ENCODE results near the gene APPL2. TPM values are rescaled to one million over a fixed set of nuclear protein-coding genes. Genes with fewer than 3 reads are reported as not detected.

APPL2 gene
- total and polyA plus RNA-seq, 2 of the 13 experiments (the other 11 are each of a cell fraction or from before 2014, with no cell fraction given), result 9.9 to 11.1 TPM

DNA sequence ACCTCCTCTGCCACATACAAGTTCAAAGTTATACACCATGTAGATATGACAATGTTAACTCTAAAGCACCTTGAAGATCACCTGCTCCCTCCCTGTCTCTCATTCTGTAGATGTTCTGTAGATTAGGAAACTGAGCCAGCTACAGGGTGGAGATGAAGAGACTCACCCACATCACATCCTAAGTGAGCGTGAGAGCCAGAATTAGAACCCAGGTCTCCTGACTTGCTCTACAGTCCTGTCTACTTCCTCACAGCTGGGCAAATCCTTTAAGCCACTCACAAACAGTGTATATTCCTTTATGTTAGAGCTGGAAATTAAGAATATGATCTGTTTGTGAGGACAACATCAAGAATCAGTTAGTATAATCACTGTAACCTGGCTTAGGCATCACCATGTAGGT lies 1.8 kb downstream of the APPL2 start (continued):
- TF ChIP-seq STAG1 (CRISPR knock-in tag; IDR thresholded peaks at IDR 0.05), result no peak
- TF ChIP-seq RXRA (CRISPR knock-in tag; IDR thresholded peaks at IDR 0.05), result no peak
- TF ChIP-seq, protein P1, sequence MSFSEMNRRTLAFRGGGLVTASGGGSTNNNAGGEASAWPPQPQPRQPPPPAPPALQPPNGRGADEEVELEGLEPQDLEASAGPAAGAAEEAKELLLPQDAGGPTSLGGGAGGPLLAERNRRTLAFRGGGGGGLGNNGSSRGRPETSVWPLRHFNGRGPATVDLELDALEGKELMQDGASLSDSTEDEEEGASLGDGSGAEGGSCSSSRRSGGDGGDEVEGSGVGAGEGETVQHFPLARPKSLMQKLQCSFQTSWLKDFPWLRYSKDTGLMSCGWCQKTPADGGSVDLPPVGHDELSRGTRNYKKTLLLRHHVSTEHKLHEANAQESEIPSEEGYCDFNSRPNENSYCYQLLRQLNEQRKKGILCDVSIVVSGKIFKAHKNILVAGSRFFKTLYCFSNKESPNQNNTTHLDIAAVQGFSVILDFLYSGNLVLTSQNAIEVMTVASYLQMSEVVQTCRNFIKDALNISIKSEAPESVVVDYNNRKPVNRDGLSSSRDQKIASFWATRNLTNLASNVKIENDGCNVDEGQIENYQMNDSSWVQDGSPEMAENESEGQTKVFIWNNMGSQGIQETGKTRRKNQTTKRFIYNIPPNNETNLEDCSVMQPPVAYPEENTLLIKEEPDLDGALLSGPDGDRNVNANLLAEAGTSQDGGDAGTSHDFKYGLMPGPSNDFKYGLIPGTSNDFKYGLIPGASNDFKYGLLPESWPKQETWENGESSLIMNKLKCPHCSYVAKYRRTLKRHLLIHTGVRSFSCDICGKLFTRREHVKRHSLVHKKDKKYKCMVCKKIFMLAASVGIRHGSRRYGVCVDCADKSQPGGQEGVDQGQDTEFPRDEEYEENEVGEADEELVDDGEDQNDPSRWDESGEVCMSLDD (CRISPR knock-in tag; IDR thresholded peaks at IDR 0.05; ENCODE audit: borderline replicate concordance), result no peak
- TF ChIP-seq TCF12 (IDR thresholded peaks at IDR 0.05), result no peak
- TF ChIP-seq TCF12 (CRISPR knock-in tag; IDR thresholded peaks at IDR 0.05), result no peak
- TF ChIP-seq ZNF441 (CRISPR knock-in tag; IDR thresholded peaks at IDR 0.05; ENCODE audit: borderline replicate concordance), result no peak
- TF ChIP-seq, protein P2, sequence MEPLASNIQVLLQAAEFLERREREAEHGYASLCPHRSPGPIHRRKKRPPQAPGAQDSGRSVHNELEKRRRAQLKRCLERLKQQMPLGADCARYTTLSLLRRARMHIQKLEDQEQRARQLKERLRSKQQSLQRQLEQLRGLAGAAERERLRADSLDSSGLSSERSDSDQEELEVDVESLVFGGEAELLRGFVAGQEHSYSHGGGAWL (CRISPR knock-in tag; IDR thresholded peaks at IDR 0.05), result no peak
- TF ChIP-seq, protein P3, sequence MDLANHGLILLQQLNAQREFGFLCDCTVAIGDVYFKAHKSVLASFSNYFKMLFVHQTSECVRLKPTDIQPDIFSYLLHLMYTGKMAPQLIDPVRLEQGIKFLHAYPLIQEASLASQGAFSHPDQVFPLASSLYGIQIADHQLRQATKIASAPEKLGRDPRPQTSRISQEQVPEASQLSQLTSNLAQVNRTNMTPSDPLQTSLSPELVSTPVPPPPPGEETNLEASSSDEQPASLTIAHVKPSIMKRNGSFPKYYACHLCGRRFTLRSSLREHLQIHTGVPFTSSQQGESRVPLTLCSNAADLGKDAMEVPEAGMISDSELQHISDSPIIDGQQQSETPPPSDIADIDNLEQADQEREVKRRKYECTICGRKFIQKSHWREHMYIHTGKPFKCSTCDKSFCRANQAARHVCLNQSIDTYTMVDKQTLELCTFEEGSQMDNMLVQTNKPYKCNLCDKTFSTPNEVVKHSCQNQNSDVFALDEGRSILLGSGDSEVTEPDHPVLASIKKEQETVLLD (CRISPR knock-in tag; IDR thresholded peaks at IDR 0.05; ENCODE audit: low read depth), result no peak
- no peak for TF ChIP-seq ZNF562 (CRISPR knock-in tag; IDR thresholded peaks at IDR 0.05; ENCODE audit: borderline replicate concordance)
- no peak for TF ChIP-seq GATAD2A (CRISPR knock-in tag; IDR thresholded peaks at IDR 0.05)
- TF ChIP-seq, protein P4, sequence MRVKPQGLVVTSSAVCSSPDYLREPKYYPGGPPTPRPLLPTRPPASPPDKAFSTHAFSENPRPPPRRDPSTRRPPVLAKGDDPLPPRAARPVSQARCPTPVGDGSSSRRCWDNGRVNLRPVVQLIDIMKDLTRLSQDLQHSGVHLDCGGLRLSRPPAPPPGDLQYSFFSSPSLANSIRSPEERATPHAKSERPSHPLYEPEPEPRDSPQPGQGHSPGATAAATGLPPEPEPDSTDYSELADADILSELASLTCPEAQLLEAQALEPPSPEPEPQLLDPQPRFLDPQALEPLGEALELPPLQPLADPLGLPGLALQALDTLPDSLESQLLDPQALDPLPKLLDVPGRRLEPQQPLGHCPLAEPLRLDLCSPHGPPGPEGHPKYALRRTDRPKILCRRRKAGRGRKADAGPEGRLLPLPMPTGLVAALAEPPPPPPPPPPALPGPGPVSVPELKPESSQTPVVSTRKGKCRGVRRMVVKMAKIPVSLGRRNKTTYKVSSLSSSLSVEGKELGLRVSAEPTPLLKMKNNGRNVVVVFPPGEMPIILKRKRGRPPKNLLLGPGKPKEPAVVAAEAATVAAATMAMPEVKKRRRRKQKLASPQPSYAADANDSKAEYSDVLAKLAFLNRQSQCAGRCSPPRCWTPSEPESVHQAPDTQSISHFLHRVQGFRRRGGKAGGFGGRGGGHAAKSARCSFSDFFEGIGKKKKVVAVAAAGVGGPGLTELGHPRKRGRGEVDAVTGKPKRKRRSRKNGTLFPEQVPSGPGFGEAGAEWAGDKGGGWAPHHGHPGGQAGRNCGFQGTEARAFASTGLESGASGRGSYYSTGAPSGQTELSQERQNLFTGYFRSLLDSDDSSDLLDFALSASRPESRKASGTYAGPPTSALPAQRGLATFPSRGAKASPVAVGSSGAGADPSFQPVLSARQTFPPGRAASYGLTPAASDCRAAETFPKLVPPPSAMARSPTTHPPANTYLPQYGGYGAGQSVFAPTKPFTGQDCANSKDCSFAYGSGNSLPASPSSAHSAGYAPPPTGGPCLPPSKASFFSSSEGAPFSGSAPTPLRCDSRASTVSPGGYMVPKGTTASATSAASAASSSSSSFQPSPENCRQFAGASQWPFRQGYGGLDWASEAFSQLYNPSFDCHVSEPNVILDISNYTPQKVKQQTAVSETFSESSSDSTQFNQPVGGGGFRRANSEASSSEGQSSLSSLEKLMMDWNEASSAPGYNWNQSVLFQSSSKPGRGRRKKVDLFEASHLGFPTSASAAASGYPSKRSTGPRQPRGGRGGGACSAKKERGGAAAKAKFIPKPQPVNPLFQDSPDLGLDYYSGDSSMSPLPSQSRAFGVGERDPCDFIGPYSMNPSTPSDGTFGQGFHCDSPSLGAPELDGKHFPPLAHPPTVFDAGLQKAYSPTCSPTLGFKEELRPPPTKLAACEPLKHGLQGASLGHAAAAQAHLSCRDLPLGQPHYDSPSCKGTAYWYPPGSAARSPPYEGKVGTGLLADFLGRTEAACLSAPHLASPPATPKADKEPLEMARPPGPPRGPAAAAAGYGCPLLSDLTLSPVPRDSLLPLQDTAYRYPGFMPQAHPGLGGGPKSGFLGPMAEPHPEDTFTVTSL (CRISPR knock-in tag; IDR thresholded peaks at IDR 0.05; ENCODE audit: borderline replicate concordance), result no peak
